Hindlimb muscle (tissue), 1 donor: ENCODE measurements around the gene PIGN. TPM values are rescaled to one million over a fixed set of nuclear protein-coding genes. Genes with fewer than 3 reads are reported as not detected.
"Not testable (repeated sequence)": the region's sequence is repeated elsewhere in the genome, so short reads cannot be mapped to it uniquely, and the experiment has no call there.

ENCODE experiments used
- DNase-seq: peaks from one replicate; pipeline ENCODE4 v3.0.0-alpha.2; 2013
- polyA plus RNA-seq: library from polyadenylated mRNA; unstranded; fragments of 120-200 nt; gene quantifications from one replicate; pipeline ENCODE4 v1.2.1, GENCODE V29; 2013; ENCODE audit not compliant: insufficient read length

PIGN gene
- polyA plus RNA-seq, 1 donor: 16.3 TPM

DNA sequence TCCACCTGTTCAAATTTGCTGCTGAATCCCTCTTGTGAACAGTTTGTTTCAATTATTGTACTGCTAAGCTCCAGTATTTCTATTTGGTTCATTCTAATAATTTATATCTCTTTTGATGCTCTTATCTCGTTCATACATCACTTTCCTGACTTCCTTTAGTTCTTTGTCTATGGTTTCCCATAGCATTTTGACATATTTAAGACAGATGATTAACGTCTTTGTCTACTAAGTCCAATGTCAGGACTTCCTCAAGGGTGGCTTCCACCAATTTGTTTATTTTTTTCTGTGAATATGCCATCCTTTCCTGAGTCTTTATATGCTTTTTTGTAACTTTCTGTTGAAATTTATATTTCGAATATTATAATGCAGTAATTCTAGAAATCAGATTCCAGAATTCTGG is 9.6 kb downstream of the PIGN start:
- DNase-seq: no peak

DNA sequence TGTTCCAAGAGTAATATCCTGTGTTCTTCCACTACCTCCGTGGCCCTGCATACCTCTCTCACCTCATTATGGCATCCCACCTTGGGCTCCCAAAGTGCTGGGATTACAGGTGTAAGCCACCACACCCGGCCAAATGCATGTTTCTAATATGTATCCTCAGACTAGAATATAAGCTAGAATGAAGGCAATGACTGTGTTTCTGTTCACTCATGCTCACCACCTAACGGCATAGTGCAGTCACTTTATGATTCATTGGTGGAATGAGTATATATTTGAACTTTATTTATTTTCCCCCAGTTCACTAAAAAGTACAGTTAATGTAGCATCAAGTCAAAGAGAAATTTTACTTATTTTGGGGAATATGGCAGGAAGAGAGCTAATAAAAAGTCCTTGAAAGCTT is 11.3 kb downstream of the PIGN start:
- no peak for DNase-seq

DNA sequence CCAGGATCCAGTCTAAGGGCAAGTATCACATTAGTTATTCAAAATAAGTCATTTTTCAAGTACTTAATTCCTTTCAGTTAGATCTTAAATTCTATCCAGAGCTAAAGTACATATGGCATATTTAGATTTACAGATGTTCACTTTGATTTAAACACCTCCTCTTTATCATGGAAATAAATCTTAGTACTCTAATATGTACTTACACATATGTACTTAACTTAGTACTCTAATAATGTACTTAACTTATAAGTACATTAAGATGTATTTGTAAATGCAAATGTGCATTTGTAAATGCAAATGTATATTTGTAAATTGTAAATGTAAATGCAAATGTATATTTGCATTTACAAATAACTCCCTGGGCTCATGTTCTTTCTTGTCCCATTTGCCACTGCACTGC is 14.6 kb downstream of the PIGN start:
- no peak for DNase-seq

DNA sequence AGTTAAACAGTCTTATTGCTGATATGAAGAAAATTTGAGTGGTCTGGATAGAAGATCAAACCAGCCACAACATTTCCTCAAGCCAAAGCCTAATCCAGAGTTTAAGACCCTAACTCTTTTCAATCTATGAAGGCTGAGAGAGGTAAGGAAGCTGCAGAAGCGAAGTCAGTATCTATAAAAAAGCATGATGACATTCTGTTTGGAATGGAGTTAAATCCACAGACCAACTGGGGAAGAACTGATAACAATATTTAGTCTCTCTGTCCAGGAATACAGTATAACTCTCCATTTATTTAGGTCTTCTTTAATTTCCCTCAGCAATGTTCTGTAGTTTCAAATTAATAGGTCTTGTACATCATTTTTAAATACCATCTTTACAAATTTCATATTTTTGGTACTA is 16.0 kb downstream of the PIGN start:
- DNase-seq: no peak

DNA sequence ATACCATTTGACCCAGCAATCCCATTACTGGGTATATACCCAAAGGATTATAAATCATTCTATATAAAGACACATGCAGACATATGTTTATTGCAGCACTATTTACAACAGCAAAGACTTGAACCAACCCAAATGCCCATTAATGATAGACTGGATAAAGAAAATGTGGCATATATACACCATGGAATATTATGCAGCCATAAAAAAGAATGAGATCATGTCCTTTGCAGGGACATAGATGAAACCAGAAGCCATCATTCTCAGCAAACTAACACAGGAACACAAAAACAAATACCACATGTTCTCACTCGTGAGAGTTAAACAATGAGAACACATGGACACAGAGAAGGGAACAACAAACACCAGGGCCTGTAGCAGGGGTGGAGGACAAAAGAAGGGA is 20.3 kb downstream of the PIGN start:
- not testable (repeated sequence) for DNase-seq

DNA sequence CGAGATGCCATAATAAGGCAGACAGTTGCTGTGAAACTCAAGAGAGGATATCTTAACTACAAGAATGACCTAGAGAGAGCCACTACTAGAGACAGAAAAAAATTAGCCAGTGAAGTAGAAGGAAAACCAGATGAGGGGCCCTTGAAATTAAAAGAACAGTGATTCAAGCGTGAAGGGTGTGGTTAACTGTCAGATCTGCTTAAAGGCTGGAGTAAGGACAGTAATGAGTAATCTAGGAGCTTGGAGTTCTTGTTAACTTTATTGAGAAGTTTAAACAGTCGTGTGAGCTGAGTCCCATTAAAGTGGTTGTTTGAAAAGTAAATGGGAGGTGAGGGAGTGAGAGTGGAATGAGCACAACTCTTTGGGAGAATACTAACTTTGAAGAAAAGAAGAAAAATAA is 21.3 kb downstream of the PIGN start:
- DNase-seq: no peak

DNA sequence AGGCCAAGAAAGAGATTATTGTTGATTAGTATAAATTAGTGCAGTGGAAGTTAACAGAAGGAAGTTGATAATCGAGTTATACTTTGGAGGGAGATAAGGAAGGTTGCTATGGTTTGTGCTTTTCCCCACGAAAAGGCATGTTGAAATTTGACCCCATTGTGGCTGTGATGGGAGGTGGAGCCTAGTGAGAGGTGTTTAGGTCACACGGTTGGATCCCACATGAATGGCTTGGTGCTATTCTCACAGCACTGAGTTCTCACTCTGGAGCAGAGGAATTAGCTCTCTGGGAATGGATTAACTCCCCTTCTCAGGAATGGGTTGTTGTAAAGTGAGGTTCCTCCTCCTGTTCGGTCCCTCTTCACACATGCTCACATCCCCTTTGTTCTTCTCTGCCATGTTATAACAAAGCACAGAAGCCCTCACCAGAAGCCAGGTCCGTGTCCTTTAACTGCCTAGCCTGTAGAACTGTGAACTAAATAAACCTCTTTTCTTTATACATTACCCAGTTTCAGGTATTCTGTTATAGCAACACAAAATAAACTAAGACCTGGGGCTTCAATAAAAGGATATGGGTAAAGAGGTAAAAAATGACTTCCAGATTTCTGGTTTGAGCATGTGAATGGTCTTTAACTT is 21.9 kb downstream of the PIGN start:
- DNase-seq: no peak

DNA sequence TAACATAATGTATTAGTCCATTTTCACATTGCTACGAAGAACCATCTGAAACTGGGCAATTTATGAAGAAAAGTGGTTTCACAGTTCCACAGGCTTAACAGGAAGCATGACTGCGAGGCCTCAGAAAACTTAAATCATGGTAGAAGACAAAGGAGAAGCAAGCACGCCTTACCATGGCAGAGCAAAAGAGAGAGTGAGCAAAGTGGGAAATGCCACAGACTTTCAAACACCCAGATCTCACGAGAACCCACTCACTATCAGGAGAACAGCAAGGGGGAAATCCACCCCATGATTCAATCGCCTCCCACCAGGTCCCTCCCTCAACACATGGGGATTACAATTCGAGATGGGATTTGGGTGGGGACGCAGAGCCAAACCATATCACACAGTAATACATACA is 22.5 kb downstream of the PIGN start:
- DNase-seq: no peak

DNA sequence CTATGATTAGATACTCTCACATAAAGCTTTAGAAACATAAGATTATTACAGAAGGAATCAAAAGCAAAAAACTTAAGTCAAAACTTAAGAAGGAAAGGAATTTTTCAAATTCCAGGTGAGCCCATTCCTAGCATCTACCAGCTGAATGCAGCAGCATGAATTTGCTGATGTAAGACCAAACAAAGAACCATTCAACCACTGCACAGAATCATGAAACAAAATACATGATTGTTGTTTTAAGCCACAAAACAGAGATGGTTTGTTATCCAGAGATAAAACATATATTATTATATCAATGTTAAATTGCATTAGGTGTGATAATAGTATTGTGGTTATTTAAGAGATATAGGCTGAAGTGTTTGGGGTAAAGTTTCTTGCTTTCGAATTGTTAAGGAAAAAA is 29.0 kb downstream of the PIGN start:
- no peak for DNase-seq

DNA sequence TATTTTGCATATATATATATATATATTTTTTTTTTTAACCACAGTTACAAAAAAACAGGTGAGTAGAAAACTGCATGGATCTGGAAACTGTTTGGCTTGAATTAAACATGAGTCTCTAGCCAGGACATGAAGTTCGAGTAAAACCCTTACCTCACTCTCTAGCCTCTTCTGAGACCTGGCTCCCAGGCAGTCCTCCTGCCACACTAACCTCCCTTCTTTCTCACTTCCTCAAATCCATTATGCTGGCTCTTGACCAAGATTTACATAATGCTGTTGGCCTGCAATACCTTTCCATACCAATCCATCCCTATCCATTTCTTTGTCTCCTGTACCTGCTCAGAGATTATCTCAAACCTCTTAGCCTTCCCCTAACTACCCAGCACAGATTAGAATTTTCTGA is 34.0 kb downstream of the PIGN start:
- DNase-seq: no peak

DNA sequence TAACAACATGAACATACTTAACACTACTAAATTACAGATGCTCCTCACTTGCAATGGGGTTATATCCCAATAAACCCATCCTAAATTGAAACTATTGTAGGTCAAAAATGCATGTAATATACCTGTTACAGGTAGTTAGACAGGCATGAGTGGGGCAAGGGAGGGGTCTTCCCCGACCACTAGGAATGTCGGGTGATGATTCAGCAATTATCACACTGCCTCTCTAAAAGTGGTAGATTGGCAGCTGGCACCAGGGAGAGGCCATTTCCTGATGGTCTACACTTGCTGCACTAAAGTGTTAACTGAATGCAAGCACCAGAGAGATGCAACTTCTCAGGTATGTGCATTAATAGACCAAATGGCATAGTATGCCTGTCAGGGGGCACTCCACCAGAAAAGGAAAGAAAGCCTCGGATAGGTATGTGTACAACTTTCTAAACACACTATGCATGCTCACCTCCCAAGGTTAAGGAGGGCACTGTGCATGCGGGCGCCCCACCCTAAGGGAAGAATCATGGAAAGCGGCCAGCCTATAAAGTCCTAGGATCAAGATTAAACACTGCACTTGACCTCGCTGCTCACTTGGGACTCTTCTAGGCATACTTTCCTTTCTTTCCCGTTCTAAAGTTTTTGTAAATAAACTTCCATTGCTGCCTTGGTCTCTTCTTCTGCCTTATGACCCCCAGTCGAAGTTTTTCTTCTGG is 35.6 kb downstream of the PIGN start:
- no peak for DNase-seq

DNA sequence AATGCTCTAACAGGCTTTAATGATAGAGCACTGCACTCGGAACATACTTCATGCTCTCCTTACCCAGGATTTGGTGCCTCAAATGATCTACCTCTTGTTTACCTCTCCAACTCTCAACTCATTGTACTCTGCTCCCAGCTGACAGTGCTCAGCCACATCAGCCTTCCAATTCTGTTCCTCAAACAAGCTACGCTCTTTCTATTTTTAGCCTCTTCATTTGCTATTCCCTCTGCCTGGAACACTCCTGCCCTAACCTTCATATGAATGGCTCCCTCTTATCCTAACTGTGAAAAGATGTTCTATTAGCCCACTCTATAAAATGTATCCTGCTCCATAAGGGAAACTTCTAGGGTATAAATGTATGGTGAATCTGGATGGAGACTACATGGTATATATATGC is 42.5 kb downstream of the PIGN start:
- DNase-seq: no peak

DNA sequence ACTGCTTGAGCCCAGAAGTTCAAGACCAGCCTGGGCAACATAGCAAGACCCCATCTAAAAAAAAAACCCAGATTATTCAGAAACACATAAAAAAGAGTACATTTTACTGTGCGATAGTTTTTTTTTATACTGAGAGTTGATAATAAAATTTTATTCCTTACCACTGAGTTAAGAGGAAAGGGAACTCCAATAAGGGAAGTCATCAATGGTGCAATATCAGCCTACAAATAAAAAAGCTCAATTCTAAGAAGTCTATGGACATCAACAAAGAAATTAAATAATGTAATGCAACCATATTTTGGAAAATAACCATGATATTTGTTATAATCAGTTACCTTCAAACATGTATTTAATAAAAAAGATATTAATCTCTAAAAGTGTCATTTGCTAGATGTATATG is 46.6 kb downstream of the PIGN start:
- no peak for DNase-seq

DNA sequence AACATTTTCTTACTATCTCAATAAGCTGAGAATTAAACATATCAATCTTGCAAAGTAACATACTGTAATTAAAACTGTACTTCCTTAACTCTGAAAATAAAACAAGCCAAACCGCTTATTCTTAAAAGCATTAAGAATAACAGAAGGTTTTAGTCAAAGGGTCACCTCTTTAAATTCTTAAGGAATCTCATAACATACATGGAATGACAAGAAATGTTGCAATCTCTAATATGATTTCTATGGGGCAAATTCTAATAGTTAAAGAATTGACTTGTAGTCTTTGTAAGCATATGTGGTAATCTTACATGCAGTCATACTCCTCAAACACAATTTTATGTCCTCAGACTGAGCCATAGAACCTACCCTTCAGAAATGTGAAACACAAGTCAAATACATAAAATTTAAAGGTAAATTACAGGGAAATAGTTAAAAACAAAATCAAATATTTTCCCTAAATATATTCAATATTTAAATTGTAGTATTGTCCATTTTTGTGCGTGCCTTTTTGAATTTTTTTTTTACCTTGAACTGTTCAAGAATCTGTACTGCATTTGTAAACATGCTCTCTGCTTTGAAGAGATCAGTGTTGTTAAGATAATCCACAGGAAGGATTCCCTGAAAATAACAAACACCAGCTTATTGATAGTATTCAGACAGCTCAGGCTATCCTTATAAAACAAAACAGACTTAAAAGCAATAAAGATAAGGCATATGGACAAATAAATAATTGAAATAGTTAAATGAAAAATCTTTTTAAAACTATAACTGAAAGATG is 48.2 kb downstream of the PIGN start:
- no peak for DNase-seq

DNA sequence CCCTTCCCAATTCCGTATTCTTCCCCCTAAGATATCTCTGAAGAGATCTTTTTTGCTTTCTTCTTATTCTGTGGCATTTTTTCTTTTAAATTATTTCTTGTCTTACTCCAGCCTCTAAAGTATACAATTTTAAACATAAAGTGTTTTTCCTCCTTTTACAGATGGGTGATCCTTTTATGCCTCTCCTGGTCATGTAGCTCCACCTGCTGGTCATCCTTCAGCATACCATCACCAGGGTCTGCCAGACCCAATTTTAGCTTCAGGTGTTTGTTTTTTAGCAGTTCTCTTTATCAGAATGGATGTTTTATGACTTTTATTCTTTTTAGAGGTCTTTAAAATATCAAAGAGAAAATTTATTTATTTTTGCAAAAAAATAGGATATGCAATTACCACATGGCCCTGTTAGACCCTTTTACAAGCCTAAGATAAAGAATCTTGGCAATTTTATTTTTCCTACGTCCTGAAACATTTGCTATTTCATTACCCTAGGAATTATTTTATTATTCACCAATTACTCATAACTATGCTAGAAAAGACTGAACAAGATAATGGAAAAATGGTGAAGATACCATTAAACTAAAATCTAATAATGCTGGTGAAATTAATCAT is 55.5 kb downstream of the PIGN start:
- peak; percentile 69 for DNase-seq

DNA sequence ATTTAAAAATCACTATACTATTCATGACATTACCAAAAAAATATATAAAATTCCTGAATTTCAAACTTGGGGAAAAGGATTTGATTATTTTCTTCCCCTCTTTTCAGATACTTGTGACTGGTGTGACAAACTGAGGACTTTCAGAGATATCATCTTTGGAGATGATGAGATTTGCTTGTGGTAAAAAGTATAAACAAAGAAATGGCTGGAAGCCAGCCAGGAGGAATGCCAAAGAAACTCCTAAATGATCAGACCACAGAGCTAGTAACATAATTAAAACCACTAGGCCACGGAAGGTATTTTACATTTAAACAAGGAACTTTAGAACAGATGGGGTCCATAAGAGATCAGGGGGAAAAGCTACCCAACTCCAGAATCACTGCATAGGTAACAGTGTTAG is 58.7 kb downstream of the PIGN start:
- no peak for DNase-seq

DNA sequence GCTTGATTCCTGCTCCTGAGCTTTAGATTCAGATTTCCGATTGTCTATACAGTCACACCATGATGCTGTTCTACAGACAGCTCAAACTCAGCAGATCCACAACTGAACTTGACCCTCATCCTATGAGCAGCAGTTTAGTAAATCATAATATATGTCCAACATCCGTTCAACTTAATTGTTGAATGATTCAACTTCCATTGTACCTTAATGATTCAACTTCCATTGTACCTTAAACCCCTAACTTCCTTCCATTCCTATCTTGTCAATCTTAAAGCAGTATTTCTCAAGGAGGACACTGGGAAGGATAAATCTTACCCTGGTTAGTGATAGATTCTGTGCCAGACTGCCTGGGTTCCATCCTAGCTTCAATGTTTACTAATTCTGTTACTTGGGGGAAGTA is 60.1 kb downstream of the PIGN start:
- DNase-seq: no peak

DNA sequence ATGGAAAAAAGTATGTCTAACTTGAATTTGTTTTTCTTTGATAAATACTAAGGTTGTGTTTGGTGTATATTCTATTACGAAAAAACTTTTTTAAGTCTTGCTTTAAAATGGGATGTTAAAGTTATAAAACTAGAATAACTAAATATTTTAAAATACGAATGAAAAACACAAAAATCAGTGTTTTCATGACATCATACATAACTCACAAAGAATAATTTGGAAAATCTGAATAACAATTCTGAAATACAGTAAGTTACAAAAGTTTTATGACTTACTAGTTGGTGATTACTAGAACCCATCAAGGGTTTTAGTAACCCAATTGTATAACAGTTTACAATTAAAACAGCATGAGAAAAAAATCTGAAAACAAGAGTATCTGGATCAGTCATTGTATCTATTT is 61.2 kb downstream of the PIGN start:
- DNase-seq: no peak

DNA sequence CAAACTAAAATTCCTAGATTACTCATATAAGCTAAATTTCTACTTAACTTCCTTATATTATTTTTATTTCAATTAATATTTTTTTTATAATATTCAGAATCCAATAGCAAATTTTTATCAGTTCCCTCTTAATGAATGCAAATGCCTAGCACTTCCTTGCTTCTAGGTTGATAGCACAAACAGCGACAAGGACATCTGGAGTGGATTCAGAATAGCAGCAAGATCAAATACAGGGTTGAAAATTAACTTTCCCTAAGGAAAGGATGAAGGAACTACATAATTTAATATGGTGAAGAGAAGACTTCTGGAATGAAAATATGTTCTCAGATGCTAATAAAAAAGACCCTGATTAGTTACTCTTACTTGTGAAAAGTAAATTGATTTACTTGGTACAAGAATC is 64.5 kb downstream of the PIGN start:
- DNase-seq: no peak

DNA sequence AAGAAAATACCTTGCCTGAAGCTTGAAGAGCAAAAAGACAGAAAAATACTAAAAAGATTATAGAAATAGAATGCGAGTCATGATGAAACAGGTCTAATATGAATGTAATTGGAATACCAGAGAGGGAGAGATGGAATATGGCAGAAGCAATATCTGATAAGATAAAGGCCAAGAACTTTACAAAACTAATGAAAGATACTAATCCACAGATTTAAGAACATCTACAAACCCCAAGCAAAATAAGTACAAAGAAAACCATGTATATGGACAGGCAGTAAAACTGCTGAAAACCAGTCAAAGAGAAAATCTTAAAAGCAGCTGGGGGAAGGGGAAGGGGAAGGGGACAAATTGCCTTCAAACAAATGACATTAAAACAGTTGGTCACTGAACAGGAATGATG is 67.0 kb downstream of the PIGN start:
- DNase-seq: no peak

DNA sequence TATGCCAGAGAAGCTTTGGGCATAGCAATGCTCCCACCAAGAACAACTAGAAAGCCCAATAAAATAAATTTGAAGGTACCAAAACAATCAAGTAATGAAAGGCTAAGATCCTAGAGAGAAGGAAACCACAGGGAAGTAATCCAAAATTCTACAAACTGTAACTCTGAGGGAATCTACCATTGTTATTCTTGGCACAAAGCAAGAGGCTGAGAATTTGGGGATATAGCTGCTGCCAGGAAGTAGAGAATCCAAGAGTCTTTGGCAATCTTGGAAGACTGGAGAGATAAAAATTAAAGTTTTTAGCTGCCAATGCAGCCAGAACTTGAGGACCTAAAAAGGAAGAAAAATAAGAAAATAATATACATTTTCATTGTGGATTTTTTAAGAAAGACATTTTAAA is 68.5 kb downstream of the PIGN start:
- DNase-seq: no peak

DNA sequence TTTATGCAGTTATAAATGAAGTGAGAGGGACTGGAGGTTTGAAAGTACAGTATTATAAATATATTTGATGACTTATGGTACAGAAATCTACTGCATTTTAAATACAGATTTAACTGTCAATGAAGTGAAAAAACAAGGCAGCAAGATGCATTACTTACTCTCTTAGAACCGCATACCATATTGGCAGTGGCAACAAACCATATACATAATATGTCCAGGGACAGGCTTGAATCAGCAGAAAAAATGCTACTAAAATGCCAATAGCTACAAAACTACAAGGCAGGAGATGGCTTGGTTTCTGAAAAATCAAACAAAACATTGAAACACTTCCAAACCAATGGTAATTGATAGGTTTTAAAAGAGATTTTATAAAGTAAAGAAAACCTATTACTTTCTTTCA is 77.2 kb downstream of the PIGN start:
- no peak for DNase-seq

DNA sequence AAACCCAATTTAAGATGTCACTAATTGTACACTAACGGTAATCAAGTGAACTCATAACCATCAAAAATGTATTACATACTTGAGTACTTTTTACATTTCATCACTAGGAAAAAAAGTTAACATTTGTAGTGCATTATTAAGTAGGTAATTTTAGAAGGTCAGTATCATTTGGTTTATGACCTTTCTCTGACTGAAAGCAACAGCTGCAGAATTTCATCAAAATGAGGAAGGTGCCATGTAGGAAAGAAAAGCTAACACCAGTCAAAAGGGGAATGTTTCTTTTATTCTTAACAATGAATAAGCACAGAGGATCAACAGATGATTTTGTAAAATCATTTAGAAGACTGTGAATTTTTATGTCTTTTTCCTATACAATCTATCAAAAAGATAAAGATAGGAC is 79.0 kb downstream of the PIGN start:
- no peak for DNase-seq

DNA sequence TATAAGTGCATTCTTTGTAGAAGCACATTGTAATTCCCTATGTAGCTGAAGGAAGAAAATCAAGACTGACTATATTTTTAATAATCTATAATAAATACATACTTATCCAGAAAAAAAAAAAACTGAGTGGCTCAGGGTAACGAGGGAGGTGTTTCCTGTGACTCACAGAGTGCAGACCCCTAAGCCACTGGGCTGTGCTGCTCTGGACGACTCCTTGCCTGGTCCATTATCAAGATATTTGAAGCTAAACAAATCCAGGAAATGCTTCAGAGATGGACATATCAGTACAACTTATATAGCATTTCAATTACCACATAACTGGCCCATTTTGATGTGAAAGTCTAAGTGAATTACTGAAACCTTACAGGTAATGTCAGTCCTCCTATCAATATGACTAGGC is 80.6 kb downstream of the PIGN start:
- DNase-seq: no peak
